T-helper 1 cell treated with Interleukin-12 subunit alpha and Interleukin-12 subunit beta and Interleukin-4 antibody, amounts not matched to agents 30 μg/mL and 1 μg/mL, for 36 hours (primary cell): ENCODE data around the gene PRKCQ.

Source experiments
- H3K27ac Mint-ChIP-seq: one replicate; pipeline ENCODE4 v1.8.0; 2021; ENCODE audit warnings: mild to moderate bottlenecking, mixed read lengths
- H3K27me3 Mint-ChIP-seq: one replicate; pipeline ENCODE4 v1.8.0; 2021; ENCODE audit warnings: low read depth, mixed read lengths
- H3K36me3 Mint-ChIP-seq: one replicate; pipeline ENCODE4 v1.8.0; 2021; ENCODE audit warnings: low read depth, mixed read lengths
- H3K4me1 Mint-ChIP-seq: one replicate; pipeline ENCODE4 v1.8.0; 2021; ENCODE audit warnings: low read depth, mixed read lengths
- H3K4me3 Mint-ChIP-seq: one replicate; pipeline ENCODE4 v1.8.0; 2021; ENCODE audit warnings: mild to moderate bottlenecking, moderate library complexity, mixed read lengths
- H3K9me3 Mint-ChIP-seq: one replicate; pipeline ENCODE4 v1.8.0; 2021; ENCODE audit warnings: mixed read lengths

PRKCQ gene

DNA sequence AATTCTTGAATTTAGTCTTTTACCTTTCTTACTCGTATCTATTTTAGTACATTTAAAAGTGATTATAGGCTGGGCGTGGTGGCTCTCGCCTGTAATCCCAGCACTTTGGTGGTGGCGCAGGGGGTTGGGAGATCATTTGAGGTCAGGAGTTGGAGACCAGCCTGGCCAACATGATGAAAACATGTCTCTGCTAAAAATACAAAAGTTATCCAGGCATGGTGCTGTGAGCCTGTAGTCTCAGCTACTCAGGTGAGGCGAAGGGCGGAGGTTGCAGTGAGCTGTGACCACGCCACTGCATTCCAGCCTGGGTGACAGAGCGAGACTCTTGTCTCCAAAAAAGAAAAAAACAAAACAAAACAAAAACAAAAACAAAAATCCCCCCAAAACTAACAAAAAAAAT is 12.2 kb downstream of the PRKCQ start:
- Mint-ChIP-seq H3K36me3 (peaks cover 45% of the 10 kb centered on the region), H3K9me3 (no peaks in the 10 kb centered on the region), H3K4me3 (no peak overlapping the region), H3K27me3 (no peaks in the 10 kb centered on the region), H3K27ac (no peak overlapping the region), H3K4me1 (peaks cover 64% of the 10 kb centered on the region)

DNA sequence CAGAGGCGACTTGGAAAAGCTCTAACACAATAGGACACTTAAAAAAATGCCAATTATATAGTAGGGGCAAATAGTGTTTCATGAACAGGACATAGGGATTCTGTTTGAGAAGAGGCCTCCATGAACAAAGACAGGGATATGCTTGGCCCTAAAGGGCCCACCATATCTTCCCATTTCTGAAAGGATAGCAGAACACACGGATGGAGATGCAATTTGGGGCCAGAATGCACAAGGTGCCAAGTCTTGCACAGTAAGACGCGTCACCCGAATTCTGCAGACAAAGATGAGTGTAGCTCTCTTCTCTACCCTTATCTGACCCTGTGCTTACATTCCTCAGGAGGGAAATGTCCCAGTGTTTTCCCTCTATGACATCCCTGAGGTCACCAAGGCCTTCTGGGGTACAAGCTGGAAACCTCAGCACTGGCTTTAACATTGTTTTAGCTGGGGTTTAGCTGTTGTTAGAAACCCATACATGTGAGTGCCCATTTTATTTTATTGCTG is 12.8 kb downstream of the PRKCQ start:
- H3K9me3 Mint-ChIP-seq, result no peaks in the 10 kb centered on the region
- no peak overlapping the region for H3K4me3 Mint-ChIP-seq
- no peaks in the 10 kb centered on the region for H3K27me3 Mint-ChIP-seq
- H3K4me1 Mint-ChIP-seq, result peaks cover 64% of the 10 kb centered on the region
- H3K27ac Mint-ChIP-seq, result no peak overlapping the region
- peaks cover 40% of the 10 kb centered on the region for H3K36me3 Mint-ChIP-seq

DNA sequence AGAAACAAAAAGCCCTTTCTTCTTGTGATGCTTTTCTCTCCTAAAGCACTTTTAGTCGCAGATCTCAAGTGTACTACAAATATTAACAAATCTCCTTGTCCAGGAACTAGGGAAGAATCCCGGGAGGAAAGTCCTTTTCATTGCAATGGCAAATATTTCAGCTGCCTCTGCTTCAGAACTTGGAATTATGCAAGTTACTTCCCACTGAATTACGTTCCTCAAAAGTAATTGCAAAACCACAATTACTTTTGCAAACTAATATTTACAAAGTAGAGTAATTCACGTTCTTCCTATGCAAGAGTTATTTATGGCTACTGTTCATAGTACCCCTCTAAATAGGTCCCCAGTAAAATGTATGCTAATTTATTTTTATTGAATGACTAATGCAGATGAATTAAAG is 14.5 kb downstream of the PRKCQ start:
- H3K4me1 Mint-ChIP-seq, result peaks cover 59% of the 10 kb centered on the region
- peaks cover 36% of the 10 kb centered on the region for H3K36me3 Mint-ChIP-seq
- no peaks in the 10 kb centered on the region for H3K27me3 Mint-ChIP-seq
- no peak overlapping the region for H3K27ac Mint-ChIP-seq
- H3K9me3 Mint-ChIP-seq, result no peaks in the 10 kb centered on the region
- H3K4me3 Mint-ChIP-seq, result no peak overlapping the region

DNA sequence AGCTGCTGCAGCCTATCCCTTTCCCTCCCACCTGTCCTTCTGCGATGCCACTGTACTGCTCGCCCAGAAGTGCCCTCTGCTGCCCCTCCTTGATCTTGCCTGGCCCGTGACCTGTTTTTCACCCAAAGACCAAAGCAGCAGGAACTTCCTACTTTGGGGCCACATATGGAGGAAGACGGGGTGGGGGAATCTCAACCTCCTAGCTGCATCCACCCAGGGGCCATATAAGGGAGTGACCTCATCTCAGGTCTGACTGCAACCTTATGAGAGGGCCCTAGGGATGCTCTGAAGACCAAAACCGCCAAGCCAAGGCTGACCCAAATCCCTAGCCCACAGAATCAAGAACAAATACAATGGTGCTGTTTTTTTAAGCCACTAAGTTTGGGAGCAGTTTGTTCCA is 15.7 kb downstream of the PRKCQ start:
- Mint-ChIP-seq H3K4me3 (peak overlapping the region; percentile 70), H3K27ac (peak overlapping the region; percentile 54), H3K4me1 (peaks cover 60% of the 10 kb centered on the region)

DNA sequence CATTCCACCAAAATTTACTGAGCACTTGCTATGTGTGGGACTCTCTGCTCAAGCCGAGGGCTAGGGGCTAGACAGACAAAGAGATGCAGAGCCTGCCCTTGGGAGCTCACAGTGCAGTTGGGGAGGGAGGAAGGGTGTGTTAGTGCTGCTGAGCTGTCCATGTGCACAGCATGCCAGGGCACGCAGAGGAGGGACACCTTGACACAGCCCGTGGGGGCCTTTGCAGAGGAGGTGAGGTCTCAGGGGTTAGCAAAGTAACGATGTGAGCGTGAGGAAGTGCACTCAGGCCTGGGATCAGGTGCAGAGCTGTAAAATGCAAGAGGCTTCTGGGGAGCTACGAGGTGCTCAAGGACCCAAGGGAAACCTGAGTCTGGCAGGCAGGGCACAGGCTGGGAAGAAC is 16.3 kb downstream of the PRKCQ start:
- no peaks in the 10 kb centered on the region for H3K9me3 Mint-ChIP-seq
- no peaks in the 10 kb centered on the region for H3K27me3 Mint-ChIP-seq
- H3K27ac Mint-ChIP-seq, result peak overlapping the region; percentile 89
- H3K36me3 Mint-ChIP-seq, result peaks cover 30% of the 10 kb centered on the region
- peak overlapping the region; percentile 70 for H3K4me3 Mint-ChIP-seq
- peaks cover 61% of the 10 kb centered on the region for H3K4me1 Mint-ChIP-seq

More for the DNA sequence above, 15.7 kb downstream of the PRKCQ start:
- H3K9me3 Mint-ChIP-seq, result no peaks in the 10 kb centered on the region
- peaks cover 32% of the 10 kb centered on the region for H3K36me3 Mint-ChIP-seq
- H3K27me3 Mint-ChIP-seq, result no peaks in the 10 kb centered on the region

DNA sequence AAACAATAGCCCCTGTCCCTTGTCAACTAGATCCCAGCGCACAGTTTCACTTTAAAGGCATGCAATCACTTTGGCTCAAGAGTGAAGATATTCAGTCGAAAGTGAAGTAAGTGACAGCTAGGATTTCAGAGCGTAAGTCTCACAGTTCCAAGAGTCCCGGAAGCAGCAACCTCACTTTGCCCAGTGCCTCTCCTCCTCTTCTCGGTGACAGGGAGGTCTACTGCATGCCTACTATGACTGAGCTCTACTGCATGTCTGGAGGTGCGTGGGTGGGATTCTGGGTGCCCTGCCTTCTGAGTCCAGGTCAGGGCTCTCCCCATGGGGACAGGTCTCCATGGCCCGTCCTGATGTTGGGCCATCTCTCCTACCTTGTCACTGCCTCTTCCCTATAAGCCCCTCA is 17.0 kb downstream of the PRKCQ start:
- peak overlapping the region; percentile 70 for H3K4me3 Mint-ChIP-seq
- peaks cover 36% of the 10 kb centered on the region for H3K36me3 Mint-ChIP-seq
- peak overlapping the region; percentile 89 for H3K27ac Mint-ChIP-seq
- H3K27me3 Mint-ChIP-seq, result no peaks in the 10 kb centered on the region
- no peaks in the 10 kb centered on the region for H3K9me3 Mint-ChIP-seq
- H3K4me1 Mint-ChIP-seq, result peaks cover 68% of the 10 kb centered on the region

DNA sequence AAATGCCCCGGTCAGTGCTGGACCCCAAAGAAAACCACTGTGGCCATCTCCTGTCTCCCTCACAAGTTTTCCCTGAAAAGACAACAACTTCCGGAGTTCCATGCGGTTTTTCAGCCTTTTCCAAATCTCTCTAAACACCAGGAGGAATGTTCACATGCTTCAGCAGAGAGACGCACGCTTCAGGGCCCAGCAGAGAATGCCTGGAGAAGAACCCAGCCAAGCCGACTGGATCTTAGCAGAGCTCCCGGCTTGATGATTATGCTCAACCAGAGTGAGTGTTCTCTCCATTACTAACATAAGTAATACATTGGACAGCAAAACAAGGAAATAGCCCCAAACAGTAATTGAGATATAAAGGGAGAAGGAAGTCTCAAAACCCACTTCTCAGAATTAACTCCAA is 17.9 kb downstream of the PRKCQ start:
- no peaks in the 10 kb centered on the region for H3K27me3 Mint-ChIP-seq
- H3K4me3 Mint-ChIP-seq, result peak overlapping the region; percentile 33
- H3K36me3 Mint-ChIP-seq, result peaks cover 44% of the 10 kb centered on the region
- peaks cover 76% of the 10 kb centered on the region for H3K4me1 Mint-ChIP-seq
- H3K9me3 Mint-ChIP-seq, result peaks cover 1% of the 10 kb centered on the region
- peak overlapping the region; percentile 55 for H3K27ac Mint-ChIP-seq

DNA sequence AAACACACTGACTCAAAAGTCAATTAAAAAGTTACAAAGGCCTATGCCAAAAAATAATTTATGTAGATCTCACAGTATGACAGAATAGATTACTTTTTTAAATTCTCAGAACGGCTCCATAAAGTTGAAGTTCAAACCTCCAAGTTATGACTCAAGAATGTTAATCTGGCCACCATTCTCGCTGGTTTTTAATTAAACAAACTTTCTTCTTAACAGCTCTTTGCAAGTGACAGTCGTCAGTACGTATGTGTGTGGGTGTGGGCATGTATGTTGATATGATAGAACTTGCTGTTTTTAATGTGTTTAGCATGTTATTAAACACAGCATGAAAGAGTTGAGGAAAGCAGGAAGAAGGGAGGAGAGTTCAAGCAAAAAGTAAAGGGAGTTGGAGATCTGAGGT is 18.5 kb downstream of the PRKCQ start:
- H3K9me3 Mint-ChIP-seq, result peaks cover 5% of the 10 kb centered on the region
- H3K36me3 Mint-ChIP-seq, result peaks cover 48% of the 10 kb centered on the region
- peak overlapping the region; percentile 57 for H3K4me3 Mint-ChIP-seq
- peaks cover 78% of the 10 kb centered on the region for H3K4me1 Mint-ChIP-seq
- H3K27ac Mint-ChIP-seq, result peak overlapping the region; percentile 36
- no peaks in the 10 kb centered on the region for H3K27me3 Mint-ChIP-seq

DNA sequence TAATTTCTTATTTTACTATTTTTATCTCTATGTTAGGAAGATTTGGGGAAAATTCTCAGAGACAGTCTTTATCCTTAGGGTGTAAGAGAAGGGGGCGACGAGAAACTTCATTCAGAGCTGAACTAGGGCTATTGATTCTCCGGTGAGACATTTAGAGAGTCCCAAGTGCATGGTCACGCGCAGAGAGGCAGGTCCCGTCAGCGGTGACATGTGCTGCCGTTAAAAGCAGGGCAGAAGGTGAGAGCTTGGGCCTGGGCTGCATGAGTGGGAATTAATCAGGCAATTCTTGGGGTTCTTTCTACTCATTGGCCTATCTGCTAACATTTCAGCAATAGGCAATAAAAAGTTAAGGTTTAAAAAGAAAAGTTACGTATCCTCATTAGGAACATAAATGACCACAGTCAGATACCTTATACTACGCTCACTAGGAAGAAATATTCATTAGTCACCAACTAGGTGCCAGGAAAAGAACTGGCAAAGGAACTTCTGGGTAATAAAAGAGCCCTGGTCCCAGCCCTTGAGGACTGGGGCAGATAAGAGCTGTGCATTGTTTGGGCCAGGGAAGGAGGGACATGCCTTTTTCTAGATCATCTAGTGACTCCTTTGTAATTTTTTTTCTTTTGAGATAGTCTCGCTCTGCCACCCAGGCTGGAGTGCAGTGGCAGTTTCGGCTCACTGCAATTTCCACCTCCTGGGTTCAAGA is 21.2 kb downstream of the PRKCQ start:
- H3K27ac Mint-ChIP-seq, result peak overlapping the region; percentile 92
- peak overlapping the region; percentile 79 for H3K4me3 Mint-ChIP-seq
- peaks cover 64% of the 10 kb centered on the region for H3K36me3 Mint-ChIP-seq
- peaks cover 85% of the 10 kb centered on the region for H3K4me1 Mint-ChIP-seq
- H3K9me3 Mint-ChIP-seq, result peaks cover 5% of the 10 kb centered on the region
- no peaks in the 10 kb centered on the region for H3K27me3 Mint-ChIP-seq

DNA sequence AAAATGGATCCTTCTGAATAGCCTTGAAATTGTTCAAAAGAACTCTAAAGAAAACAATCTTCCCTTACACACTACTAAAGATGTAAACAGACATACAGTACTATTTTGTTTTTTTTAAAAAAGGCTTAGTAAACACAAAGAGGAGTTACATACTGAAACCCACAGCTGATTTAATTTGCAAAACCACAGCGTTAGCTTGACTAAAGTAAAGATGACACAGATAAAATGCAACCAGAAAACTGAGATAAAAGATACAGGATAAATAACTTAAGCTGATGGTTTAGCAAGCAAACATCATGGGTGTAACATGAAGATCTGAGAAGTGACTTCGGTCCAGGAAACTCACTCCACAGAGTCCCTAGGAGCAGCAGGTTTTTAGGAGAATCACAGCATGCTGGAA is 21.8 kb downstream of the PRKCQ start:
- Mint-ChIP-seq H3K4me3 (peak overlapping the region; percentile 79), H3K27me3 (no peaks in the 10 kb centered on the region), H3K9me3 (peaks cover 5% of the 10 kb centered on the region), H3K27ac (peak overlapping the region; percentile 92), H3K36me3 (peaks cover 66% of the 10 kb centered on the region), H3K4me1 (peaks cover 83% of the 10 kb centered on the region)

DNA sequence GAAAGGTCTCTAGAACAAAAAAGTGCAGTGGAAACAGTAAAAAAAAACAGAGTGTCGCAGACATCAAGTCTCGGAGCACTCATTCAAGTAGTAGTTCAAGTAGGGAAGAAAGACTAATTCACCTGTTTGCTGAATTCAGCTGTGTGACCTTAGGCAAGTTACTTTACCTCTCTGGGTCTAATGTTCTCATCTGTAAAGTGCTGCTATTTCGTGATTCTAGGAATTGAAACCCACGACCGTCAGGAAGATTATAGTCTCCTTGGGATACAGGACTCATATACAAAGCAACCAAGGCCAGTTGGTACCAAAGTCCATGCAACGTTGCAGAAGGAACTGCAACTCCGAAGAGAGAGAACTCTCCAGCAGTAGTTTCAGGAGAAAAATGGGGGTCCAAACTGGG is 26.1 kb downstream of the PRKCQ start:
- Mint-ChIP-seq H3K27me3 (no peaks in the 10 kb centered on the region), H3K27ac (no peak overlapping the region), H3K36me3 (peaks cover 75% of the 10 kb centered on the region), H3K4me3 (no peak overlapping the region), H3K9me3 (peaks cover 8% of the 10 kb centered on the region), H3K4me1 (peaks cover 67% of the 10 kb centered on the region)

DNA sequence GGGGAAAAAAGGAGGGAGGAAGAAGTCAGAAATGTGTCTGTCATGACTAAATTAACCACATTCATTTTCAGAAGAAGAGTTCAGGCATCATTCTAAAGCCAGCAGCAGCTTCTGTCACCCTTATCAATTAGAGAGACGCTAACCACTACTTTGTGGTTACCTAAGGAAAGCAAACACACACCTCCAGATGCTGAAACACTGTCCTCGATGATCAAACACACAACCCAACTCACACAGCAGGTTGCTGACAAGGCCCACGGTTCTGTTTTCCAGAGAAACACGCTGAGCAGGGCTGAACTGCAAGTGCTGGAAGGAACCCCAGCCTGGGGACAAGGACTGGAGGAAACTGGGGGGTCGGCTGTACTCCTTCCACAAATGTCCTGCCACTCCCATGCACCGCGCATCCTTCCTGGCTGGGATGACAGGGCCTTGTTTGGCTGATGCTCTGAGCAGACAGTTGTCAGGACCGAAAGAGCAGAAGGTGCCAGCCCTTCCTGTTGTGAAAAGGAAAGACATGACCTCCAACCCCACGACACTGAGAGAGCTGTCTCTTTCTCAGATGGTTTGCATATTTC is 36.6 kb downstream of the PRKCQ start:
- Mint-ChIP-seq H3K27me3 (no peaks in the 10 kb centered on the region), H3K36me3 (peaks cover 31% of the 10 kb centered on the region), H3K9me3 (no peaks in the 10 kb centered on the region), H3K4me1 (peaks cover 58% of the 10 kb centered on the region), H3K4me3 (peak overlapping the region; percentile 84), H3K27ac (peak overlapping the region; percentile 99)

DNA sequence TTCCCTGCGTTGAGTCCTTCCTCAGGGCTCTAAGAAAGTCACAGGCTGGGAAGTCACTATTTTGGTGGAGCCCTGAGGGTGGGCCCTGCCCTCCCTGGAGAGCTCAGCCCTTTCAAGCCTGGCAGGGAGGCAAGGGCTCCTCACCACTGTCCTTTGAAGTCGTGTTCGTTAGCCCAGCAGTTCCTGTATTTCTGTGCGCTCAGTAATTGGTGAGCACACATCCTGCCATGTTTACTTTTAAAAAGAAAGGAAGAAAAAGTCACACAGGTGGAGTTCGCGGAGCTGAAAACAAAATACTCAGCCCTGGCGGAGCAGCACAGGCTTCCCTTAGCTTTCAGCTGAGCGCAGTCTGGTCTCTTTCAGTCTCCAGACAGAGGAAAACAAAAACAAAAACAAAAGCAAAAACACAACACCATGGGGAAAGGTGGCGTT is 37.1 kb downstream of the PRKCQ start:
- peak overlapping the region; percentile 99 for H3K27ac Mint-ChIP-seq
- H3K4me3 Mint-ChIP-seq, result peak overlapping the region; percentile 84
- H3K27me3 Mint-ChIP-seq, result no peaks in the 10 kb centered on the region
- H3K4me1 Mint-ChIP-seq, result peaks cover 60% of the 10 kb centered on the region
- peaks cover 32% of the 10 kb centered on the region for H3K36me3 Mint-ChIP-seq
- no peaks in the 10 kb centered on the region for H3K9me3 Mint-ChIP-seq

DNA sequence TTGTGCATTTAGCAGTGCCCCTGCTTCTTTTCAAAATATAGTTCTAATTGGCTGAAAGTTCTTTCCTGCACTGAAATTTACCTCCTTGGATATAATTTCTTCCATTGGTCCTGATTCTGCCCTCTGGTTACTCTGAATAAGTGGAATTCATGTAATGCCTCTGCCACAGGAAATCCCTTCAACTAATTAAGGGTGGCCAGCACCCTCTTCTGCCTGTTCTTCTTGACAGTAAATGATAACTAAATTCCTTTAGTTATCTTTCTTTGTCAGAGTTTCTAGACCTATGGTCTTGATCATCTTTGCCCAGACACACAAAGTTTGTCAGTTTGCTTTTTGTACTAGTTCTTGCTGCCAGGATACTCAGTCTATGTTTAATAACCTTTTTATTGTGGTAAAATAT is 40.2 kb downstream of the PRKCQ start:
- H3K36me3 Mint-ChIP-seq, result peaks cover 39% of the 10 kb centered on the region
- H3K9me3 Mint-ChIP-seq, result no peaks in the 10 kb centered on the region
- H3K27me3 Mint-ChIP-seq, result no peaks in the 10 kb centered on the region

DNA sequence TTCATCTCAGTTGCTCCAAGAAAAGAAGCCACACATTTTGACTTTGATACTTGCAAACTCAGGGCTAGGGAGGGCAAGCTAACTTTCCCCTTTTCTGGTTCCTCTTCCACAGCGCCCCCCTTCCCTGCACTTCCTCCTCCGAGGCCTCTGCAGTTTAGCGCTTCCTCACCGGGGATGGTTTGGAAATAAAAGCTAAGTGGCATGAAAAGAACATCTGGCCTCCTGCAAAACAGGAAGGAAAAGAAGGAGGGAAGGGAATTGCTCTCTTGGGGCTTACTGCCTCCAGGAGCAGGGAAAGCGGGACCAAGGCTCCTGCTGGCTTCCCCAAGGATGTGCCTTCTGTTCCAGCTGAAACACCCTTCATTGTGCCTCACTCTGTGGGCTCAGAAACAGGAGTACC is 42.3 kb downstream of the PRKCQ start:
- Mint-ChIP-seq H3K36me3 (peaks cover 42% of the 10 kb centered on the region), H3K27ac (no peak overlapping the region), H3K4me3 (no peak overlapping the region)

More for the DNA sequence above, 40.2 kb downstream of the PRKCQ start:
- H3K4me1 Mint-ChIP-seq, result peaks cover 70% of the 10 kb centered on the region
- peak overlapping the region; percentile 4 for H3K27ac Mint-ChIP-seq
- no peak overlapping the region for H3K4me3 Mint-ChIP-seq

More for the DNA sequence above, 42.3 kb downstream of the PRKCQ start:
- no peaks in the 10 kb centered on the region for H3K27me3 Mint-ChIP-seq
- H3K4me1 Mint-ChIP-seq, result peaks cover 62% of the 10 kb centered on the region
- no peaks in the 10 kb centered on the region for H3K9me3 Mint-ChIP-seq
